GF-D8 (cell line): ENCODE measurements around the gene RASA2.

Experiments
- DNase-seq: peaks from one replicate; lab custom pipeline; 2025; lab: John Stamatoyannopoulos, UW

RASA2 gene

GRCh38 chr3:141646760-141647561 is 160.1 kb downstream of the RASA2 start:
- DNase-seq, result no peak

GRCh38 chr3:141647562-141647915 is 160.7 kb downstream of the RASA2 start:
- no peak for DNase-seq

GRCh38 chr3:141648055-141648910 is 161.5 kb downstream of the RASA2 start:
- no peak for DNase-seq

- no peak for DNase-seq
These were observed 163.0 kb downstream of the RASA2 start for GRCh38 chr3:141649871-141650270.

- DNase-seq, result no peak
These were observed 164.0 kb downstream of the RASA2 start for GRCh38 chr3:141650783-141651182.

GRCh38 chr3:141651409-141651808 is 164.6 kb downstream of the RASA2 start:
- no peak for DNase-seq

GRCh38 chr3:141652349-141652748 is 165.5 kb downstream of the RASA2 start:
- no peak for DNase-seq

- DNase-seq, result no peak
These were observed 167.0 kb downstream of the RASA2 start for GRCh38 chr3:141653847-141654246.

- no peak for DNase-seq
These were observed 169.0 kb downstream of the RASA2 start for GRCh38 chr3:141655801-141656200.

GRCh38 chr3:141656771-141657170 is 169.9 kb downstream of the RASA2 start:
- no peak for DNase-seq

GRCh38 chr3:141657516-141657915 is 170.7 kb downstream of the RASA2 start:
- DNase-seq, result no peak

GRCh38 chr3:141659821-141660613 is 173.2 kb downstream of the RASA2 start:
- no peak for DNase-seq

- no peak for DNase-seq
These were observed 173.8 kb downstream of the RASA2 start for GRCh38 chr3:141660614-141660947.

- DNase-seq, result no peak
These were observed 174.7 kb downstream of the RASA2 start for GRCh38 chr3:141661229-141662196.

- DNase-seq, result no peak
These were observed 177.2 kb downstream of the RASA2 start for GRCh38 chr3:141663993-141664392.
